Body of pancreas (tissue), 4 donors: ENCODE measurements around the gene PRSS57.

ENCODE experiments used
- CTCF ChIP-seq, 7 experiments: fragments of 450-650 bp in 4 of 7; fragments of 200-600 bp in 3 of 7; sonication (generic) in 3 of 7; IDR thresholded peaks; one replicate each; pipeline ENCODE4 v1.5.1; 2016 to 2019; ENCODE audit warnings: antibody characterized with exemption in 7 of 7
- POLR2A ChIP-seq, 3 donors: fragments of 450-650 bp; IDR thresholded peaks; one replicate each; pipeline ENCODE4 v1.6.1; 2016; ENCODE audit warnings: antibody characterized with exemption in 3 of 3, mild to moderate bottlenecking in 2 of 3

DNA sequence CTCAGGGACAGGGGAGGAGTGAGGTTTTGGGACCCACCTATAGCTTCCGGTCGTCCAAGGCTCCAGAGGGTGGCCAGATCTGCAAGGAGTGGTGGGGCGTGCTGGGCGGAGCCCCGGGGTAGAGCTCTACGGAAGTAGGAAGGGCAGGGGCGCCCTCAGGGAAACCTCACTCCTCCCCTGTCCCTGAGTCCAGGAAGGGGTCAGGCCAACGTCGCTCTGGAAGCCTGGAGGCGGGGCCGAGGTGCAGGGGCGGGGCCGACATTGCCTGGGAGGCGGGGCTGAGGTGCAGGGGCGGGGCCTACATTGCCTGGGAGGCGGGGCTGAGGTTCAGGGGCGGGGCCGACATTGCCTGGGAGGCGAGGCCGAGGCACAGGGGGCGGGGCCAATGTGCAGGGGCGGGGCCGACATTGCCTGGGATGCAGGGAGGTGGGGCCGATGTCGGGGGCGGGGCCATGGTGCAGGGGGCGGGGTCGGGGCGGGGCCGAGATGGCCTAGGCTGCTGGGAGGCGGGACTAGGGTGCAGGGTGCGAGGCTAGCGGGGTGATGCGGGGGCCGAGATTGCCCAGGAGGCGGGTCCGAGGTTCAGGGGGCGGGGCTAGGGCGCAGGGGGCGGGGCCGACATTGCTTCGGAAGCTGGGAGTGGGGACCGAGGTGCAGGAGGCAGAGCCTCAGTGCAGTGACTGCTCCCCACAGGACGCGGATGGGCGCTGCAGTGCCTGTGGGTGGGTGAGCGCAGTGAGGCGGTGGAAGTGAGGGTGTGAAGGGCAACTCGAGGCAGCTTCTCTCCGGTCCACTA lies 8.6 kb upstream of the PRSS57 start:
- TF ChIP-seq CTCF (IDR thresholded peaks at IDR 0.05) (no peak), POLR2A (IDR thresholded peaks at IDR 0.05) (peak in 1 of 3 donors; percentile 16)
